Measurements from ENCODE around the gene IMMP2L.

IMMP2L gene

DNA sequence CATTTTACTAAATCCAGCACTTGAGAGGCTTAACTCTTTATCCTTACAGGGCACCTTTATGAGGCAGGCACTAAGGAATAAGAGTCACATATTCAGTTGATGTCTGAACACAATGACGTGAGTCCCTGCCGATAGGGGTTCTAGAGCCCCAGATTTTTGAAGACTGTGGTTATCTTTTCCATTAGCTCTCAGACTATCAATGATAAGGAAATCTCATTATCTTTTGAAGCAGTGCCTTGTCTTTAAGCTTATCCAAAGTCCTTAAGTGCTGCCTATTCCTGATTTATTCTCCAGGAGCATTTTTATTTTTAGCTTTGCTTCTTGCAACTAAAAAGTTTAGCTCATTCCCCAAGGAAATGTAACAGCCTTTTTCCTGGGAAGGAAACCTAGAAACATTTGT, 915.5 kb downstream of the IMMP2L start:
- no peak for TF ChIP-seq ZNF274 (IDR thresholded peaks at IDR 0.05; ENCODE audit: low read depth, low read length)
- no peak overlapping the region for H3K4me3 ChIP-seq (ENCODE audit: low read length)

- TF ChIP-seq ZNF274 (IDR thresholded peaks at IDR 0.05; ENCODE audit: low read depth, low read length) = no peak
- H3K4me3 ChIP-seq (ENCODE audit: low read length) = no peak overlapping the region
These were observed 916.7 kb downstream of the IMMP2L start for GRCh38 chr7:110645616-110646015.

DNA sequence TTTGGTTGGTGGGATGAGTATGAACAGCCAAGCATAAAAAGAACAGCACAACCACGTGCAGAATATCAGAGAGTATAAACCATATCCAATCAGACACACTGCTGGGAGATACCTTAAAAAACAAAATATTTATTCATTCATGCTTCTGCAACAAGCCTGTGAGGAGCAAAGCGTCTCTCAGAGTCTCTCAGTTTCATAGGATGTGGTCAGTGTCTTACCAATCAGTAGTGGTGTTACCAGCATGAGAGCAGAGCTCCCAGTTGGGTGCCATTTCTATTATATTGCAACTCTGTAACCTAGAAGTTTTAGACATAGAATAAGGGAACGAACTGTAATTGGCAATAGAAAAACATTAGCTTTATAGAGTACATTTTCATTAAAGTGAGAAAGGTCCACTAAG, 917.2 kb downstream of the IMMP2L start:
- H3K4me3 ChIP-seq (ENCODE audit: low read length) = no peak overlapping the region
- no peak for TF ChIP-seq ZNF274 (IDR thresholded peaks at IDR 0.05; ENCODE audit: low read depth, low read length)

GRCh38 chr7:110637252-110637651, 925.0 kb downstream of the IMMP2L start:
- TF ChIP-seq ZNF274 (IDR thresholded peaks at IDR 0.05; ENCODE audit: low read depth, low read length) = no peak
- H3K4me3 ChIP-seq (ENCODE audit: low read length) = no peak overlapping the region

DNA sequence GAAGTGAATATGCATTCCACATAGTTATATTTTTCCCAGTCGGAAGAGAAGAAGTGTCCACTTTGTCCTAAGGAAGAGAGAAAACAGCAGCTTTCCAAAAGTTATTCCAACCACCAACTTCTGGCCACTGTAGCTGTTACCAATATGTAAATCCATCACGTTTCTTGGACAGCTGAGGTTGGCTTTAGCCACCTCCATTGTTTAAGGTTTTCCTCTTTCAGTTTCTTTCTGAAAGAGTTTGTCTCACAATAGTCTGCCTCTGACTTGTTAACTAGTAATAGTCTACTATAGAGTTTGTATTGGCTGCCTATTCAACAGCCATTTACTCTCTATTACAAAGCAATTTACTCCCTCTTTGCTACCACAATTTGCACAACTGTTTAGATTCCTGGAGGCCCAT, 929.0 kb downstream of the IMMP2L start:
- no peak for TF ChIP-seq ZNF274 (IDR thresholded peaks at IDR 0.05; ENCODE audit: low read depth, low read length)

DNA sequence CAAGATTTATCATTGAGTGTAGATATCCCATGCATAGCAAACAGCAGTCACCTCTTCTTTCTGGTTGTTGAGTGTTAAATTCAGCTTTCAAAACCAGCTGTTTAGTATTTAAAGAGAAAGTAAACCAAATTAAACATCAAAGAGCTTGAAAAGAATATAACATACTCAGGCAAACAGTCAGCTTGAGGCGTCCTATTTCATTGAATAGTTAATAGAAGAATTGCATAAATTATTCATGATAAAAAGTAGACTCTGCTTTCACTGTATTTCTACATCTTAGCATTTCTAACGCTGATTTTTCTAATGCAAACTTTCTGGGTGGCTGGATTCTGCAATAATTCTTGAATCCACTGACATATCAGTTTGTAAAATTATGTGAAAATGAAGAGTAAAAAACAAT, 935.9 kb downstream of the IMMP2L start:
- no peak overlapping the region for H3K4me3 ChIP-seq (ENCODE audit: low read length)
- TF ChIP-seq ZNF274 (IDR thresholded peaks at IDR 0.05; ENCODE audit: low read depth, low read length) = no peak

More for the DNA sequence above, 929.0 kb downstream of the IMMP2L start:
- no peak overlapping the region for H3K4me3 ChIP-seq (ENCODE audit: low read length)

DNA sequence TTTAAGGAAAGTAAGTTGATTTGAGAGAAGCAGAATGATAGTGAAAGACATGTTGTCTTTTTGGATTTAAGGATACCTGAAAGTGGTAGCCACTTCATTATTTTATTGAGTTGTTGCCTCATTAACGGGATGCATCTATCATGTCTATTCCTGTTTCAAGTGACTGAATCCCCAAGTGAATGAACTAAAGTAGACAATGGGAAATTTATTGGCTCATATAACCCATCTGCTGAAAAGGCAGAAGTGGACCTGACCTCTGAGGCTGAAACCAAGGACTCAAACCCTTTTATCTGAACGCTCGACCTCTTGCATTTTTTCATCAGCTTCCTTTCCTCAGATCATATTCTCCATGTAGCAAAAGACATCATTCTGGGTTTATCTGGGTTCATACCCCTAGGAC, 937.0 kb downstream of the IMMP2L start:
- TF ChIP-seq ZNF274 (IDR thresholded peaks at IDR 0.05; ENCODE audit: low read depth, low read length) = no peak
- no peak overlapping the region for H3K4me3 ChIP-seq (ENCODE audit: low read length)

- H3K4me3 ChIP-seq (ENCODE audit: low read length) = no peak overlapping the region
- no peak for TF ChIP-seq ZNF274 (IDR thresholded peaks at IDR 0.05; ENCODE audit: low read depth, low read length)
These were observed 938.9 kb downstream of the IMMP2L start for GRCh38 chr7:110623436-110623835.

DNA sequence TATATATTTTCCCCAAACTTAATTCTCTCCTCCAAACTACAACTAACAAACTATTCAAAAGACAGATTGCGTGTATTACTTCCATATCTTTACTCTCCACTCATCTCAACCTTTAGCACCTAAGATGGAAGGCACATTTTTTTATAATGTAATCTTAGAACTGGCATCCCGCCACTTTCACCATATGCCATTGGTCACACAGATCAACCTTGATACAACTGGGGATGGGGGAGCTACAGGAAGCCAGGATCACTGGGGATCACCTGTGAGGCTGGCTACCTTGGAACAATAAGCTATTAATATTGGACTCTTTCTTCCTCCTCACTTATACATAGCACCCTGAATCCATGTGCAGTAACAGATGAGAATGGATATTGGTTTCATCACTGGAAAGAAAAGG, 941.0 kb downstream of the IMMP2L start:
- no peak overlapping the region for H3K4me3 ChIP-seq (ENCODE audit: low read length)
- no peak for TF ChIP-seq ZNF274 (IDR thresholded peaks at IDR 0.05; ENCODE audit: low read depth, low read length)

- no peak for TF ChIP-seq ZNF274 (IDR thresholded peaks at IDR 0.05; ENCODE audit: low read depth, low read length)
- no peak overlapping the region for H3K4me3 ChIP-seq (ENCODE audit: low read length)
These were observed 942.1 kb downstream of the IMMP2L start for GRCh38 chr7:110620110-110620735.

All from GM08714 (cell line).